ENCODE measurements around the gene ARHGEF11.
A peak's percentile ranks its signal among the peaks of the same experiment; 100 is the strongest.
"Not testable (repeated sequence)": the region's sequence is repeated elsewhere in the genome, so short reads cannot be mapped to it uniquely, and the experiment has no call there.

Gene ARHGEF11

DNA sequence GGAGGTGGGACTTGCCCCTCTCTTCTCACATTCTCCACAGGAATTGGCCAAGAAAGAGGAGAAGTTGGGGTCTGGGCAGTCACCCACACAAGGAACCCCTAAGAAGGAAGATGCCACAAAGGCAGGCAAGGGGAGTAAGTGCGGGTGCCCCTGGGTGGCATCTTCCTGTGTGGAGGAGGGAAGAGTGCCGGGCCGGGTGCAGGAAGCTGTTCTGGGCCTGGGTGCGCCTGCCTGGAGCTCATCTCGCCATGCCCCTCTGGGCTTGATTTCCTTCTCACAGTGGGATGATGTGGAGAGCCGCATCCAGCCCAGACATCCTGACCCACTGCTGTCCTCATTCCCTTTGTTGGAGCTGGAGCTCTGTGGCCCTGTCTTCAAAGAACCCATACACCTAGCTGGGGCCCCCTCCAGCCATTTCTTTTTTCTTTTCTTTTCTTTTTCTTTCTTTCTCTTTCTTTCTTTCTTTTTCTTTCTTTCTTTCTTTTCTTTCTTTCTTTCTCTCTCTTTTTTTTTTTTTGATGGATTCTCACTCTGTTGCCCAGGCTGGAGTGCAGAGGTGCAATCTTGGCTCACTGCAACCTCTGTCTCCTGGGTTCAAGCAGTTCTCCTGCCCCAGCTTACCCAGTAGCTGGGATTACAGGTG, 115.8 kb downstream of the ARHGEF11 start:
- DNase-seq (no peak), ATAC-seq (no peak)

DNA sequence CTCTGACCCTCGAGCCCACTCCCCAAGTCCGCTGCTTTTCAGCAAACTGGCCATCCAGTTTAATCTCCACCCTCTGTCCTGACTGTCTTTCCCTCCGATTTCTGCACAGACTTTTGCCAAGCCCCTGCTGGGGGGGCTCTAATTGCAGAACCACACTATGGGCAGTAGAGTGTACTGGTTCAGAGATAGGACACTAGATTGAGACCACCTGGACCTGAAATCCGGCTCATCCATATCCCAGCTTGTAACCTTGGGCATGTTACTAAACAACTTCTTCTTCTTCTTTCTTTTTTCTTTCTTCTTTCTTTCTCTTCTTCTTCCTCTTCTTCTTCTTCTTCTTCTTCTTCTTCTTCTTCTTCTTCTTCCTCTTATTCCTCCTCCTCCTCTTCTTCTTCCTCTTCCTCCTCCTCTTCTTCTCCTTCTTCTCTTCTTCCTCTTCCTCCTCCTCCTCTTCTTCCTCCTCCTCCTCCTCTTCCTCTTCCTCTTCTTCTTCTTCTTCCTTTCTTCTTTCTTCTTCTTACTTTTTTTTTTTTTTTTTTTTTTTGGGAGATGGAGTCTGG, 117.4 kb downstream of the ARHGEF11 start:
- ATAC-seq, result no peak
- DNase-seq, result no peak

DNA sequence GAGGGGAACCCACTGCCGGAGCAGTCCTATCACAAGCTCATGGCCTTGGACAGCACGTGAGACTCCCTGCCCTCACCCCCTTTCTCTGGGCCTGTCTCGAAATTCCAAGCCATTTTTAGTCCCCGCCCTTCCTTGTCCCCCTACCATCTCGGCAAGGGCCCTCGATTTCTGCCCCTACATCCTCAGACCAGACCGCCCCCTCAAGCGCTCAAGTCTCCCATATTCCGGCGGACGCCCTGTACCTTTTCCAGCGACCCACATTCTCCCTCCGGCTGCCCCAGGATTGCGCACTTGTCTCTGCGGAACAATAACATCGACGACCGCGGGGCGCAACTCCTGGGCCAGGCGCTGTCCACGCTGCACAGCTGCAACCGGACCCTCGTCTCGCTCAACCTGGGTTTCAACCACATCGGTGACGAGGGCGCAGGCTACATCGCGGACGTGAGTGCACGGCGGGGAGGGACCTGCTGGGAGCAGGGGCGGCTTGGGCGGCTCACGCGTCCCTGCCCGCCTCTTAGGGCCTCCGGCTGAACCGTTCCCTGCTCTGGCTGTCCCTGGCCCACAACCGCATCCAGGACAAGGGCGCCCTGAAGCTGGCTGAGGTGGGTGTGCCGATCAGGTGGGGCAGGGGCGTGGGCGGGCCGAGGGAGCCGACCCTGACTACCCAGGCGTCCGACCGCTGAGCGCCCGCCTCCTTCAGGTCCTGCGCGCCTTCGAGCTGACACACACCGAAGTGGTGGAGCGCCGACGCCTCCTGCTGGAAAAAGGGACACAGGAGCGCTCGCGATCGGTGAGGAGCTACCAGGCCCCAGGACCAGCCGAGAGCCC, 118.1 kb downstream of the ARHGEF11 start:
- peak; percentile 81 for DNase-seq
- peak; percentile 50 for ATAC-seq

DNA sequence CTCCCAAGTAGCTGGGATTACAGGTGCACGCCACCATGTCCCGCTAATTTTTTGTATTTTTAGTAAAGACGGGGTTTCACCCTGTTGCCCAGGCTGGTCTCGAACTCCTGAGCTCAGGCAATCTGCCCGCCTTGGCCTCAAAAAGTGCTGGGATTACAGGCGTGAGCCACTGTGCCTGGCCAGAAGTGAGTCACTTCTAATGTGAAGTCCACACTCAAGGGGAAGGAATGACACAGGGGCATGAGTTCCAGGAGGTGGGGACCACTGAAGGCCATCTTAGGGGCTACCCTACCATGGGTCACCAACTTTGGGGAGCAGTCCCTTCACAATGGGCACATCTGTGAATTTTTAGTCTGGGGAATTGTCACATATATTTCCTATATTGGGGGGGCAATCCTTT, 118.8 kb downstream of the ARHGEF11 start:
- not testable (repeated sequence) for ATAC-seq, DNase-seq

DNA sequence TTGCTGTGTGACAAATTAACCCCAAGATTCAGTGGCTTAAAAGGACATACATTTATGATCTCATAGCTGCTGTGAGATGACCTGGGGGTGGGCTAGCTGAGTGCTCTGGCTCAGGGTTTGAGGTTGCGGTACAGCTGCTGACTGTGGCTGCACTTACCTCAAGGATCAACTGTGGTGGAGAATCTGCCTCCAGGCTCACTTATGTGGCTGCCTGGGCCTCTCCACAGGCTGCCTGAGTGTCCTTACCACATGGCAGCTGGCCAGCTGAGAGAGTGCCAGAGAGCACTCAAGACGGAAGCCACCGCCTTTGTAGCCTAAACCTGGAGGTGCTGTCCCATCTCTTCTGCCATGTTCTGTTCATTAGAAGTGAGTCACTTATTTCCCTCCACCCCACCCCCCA, 119.4 kb downstream of the ARHGEF11 start:
- DNase-seq, result peak; percentile 78
- peak; percentile 89 for ATAC-seq

DNA sequence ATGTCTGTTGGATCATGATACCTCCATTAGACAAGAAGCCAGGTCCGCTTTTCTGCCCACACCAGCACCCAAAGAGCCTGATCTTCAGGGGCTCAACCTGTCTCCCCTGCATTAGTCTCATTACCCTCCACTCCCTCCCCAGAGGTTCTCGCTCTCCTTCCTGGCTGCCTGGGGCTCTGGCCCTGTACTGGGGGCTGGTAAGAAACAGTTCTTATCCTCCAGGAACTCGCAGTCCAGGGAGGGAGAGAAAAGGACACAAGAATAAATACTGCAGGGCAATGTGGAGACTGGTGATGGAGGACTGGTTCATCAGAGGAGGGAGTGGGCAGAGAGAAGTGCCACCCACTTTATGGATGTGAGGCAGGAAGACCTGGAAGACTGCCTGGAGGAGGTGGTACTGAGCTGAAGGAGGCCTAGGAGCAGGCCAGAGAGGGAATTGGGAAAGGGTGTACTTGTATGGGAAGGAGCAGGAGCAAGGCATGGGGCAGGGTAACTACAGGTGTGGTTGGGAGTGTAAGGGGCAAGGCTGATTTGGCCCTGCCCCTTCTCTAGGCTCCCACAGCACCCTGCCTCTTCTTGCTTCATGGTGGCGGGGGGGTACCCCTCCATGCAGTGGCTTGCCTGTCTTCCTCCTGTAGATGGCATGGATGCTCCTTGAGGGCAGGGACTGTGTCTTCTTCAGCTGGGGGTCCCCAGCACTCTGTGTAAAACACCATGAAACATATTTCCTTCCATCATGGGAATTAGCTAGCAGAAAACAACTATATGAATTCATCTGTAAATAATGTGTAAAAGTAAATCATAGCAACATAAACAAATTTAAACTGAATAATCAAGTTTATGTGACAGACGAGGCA, 120.2 kb downstream of the ARHGEF11 start:
- no peak for ATAC-seq
- no peak for DNase-seq

DNA sequence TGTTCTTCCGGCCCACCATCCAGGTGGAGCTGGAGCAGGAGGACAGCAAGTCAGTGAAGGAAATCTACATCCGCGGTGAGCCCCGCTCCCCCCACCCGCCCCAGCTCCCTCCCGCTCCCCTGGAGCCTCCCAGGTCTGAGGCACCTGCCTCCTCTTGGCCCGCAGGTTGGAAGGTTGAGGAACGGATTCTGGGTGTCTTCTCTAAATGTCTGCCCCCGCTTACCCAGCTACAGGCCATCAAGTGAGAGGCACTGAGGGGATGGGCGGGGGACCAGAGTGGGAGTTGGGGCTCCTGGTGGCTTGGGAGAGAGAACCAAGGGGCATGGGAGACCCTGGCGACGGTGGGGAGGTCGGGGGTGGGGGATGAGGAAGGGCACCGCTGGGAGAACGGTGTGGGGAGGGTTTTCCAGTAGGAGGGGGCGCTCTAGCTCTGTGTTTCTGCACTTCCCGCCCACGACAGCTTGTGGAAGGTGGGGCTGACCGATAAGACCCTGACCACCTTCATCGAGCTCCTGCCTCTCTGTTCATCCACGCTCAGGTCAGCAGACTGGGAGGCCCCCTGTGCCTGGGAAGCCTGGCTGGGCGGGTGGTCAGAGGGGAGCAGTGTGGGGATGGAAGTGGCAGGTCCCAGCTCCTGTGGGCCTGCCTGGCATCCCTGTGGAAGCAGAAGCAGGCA, 120.9 kb downstream of the ARHGEF11 start:
- no peak for ATAC-seq
- DNase-seq, result no peak

DNA sequence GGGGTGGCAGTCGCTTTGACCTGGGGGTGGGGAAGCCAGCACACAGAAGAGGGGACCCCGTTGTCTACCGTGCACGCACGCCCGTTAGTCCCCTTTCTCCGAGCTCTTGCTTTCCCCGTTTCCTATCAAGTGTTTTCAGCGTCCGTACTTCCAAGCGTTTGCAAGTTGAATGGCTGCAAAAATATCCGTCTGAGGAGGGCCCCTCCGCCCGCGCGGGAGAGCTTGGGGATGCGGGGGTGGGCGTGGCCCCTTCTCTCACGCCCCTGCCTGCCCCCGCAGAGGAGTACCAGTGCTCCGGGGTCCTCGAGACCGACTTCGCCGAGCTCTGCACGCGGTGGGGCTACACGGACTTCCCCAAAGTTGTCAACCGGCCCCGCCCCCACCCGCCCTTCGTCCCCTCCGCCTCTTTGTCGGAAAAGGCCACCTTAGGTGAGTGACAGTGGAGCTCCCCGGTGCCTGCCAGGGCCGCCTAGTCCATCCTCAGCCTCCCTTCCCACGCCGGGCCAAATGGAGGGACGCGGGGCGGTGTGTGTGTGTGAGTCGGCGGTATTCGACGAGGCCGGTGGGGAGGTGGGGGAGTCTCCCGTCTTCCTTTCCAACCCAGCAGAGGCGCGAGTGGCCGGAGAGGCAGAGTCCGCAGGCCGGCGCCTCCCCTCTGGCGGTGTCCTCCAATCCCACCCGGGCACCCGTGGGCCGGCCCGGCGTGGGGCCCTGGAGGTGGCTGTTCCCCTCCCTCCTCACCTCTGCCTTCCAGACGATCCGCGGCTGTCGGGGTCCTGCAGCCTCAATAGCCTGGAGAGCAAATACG, 121.7 kb downstream of the ARHGEF11 start:
- ATAC-seq (no peak), DNase-seq (no peak)

DNA sequence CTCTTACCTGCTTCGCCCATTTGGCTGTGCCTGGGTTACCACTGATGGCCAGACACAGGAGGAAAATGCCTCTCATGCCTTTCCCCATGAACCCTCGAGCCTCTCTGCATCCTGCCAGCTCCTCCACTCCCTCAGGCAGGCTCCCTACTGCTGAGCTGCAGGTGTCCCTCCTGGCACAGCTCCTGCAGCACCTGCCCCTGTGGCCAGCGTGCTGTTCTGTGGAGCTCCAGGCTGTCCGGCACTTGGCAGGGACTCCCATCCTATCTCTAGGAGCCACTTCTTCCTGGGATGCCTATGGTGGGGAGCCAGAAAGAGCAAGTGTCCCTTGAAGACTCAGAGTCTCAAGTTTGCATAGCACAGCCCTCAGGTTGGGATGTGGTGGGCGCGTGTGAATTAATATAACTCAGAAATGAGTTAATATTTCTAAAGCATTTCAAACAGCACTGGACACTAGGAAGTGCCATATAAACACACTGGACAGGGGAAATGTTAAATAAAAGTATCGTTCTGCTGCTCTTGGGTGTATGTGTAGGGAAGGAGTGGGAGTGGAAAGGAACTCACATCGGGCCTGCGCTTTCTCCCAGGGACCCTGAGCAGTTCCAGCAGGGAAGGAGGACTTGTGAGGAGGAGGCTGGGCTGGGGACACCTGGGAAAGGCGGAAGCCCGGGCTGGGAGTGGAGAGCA, 122.4 kb downstream of the ARHGEF11 start:
- ATAC-seq (no peak), DNase-seq (no peak)

DNA sequence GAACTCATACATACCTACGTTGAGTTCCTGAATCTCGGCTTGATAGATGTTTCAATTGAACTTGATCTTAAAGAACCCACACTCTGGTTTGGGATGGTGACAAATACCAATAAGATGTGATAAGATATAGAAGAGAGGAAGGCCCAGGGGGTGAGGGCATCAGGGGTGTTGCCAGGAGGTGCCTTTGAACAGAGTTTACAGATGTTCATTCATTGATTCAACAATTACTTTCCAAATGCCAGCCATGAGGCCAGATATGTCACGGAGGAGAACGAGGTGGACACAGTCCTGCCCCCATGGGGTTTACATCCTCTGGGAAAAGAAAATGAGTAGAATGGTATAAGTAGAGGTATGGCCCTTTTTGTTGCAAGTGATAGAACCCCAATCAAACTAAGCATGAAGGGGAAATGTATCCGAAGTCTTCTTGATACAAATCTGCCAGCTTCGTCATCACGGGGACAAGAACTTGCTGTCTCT, 124.5 kb downstream of the ARHGEF11 start:
- no peak for ATAC-seq
- DNase-seq, result no peak

DNA sequence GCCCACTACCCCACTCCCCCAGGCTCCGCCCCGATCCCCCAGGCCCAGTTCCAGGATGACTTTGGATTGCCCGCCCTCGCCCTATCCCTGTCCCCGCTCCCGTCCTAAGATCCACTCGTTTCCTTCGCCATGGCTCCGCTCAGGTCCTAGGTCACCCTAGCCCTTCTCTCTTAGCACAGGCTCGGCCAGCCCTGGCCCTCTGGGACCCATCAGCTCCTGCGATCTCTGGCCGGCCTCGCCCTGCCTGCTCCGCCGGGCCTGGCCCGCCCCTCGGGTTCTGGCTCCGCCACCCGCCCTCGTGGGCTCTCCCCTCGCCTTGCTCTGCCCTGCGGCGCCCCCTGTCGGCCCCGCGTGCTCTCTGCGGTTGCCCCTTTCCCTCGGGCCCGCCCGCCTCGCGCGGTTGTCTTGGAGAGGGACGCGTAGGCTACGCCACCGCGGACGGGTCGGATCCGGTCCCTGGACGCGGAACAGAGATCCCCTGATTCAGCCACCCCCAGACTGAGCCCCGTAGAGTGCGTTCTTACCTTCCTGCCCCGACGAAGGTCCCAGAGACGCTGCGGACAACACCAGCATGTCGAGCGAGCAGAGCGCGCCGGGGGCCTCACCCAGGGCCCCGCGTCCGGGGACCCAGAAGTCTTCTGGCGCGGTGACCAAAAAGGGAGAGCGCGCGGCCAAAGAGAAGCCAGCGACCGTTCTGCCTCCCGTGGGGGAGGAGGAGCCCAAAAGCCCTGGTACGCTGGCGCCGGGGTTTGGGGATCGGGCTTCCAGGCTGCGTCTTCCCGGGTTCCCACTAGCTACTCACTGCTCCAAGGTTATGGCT, 125.1 kb downstream of the ARHGEF11 start, which contains the start of gene LRRC71:
Gene LRRC71, plus strand, starts transcription at position 400 of the 820 bp plus-strand sequence. Its CDS starts 172 bp downstream, at position 572.
- ATAC-seq (peak; percentile 90), DNase-seq (peak; percentile 87)

DNA sequence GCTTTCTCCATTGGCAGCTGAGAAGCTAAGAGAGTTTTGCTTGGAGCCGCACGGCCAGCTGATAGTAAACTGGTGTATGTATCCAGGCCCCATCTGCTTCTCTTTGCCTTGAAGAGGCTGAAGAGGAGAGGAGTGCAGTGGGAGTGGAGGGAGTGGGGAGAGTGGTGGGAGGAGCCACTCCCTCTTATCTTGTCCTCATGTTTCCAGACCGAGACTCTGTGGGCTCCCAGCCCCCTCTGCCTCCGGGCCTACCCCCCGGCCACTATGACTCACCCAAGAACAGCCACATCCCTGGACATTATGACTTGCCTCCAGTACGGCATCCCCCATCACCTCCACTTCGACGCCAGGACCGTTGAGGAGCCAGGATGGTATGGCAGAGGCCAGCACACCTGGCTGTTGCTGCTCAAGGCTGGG, 131.1 kb downstream of the ARHGEF11 start:
- no peak for DNase-seq
- peak; percentile 37 for ATAC-seq

DNA sequence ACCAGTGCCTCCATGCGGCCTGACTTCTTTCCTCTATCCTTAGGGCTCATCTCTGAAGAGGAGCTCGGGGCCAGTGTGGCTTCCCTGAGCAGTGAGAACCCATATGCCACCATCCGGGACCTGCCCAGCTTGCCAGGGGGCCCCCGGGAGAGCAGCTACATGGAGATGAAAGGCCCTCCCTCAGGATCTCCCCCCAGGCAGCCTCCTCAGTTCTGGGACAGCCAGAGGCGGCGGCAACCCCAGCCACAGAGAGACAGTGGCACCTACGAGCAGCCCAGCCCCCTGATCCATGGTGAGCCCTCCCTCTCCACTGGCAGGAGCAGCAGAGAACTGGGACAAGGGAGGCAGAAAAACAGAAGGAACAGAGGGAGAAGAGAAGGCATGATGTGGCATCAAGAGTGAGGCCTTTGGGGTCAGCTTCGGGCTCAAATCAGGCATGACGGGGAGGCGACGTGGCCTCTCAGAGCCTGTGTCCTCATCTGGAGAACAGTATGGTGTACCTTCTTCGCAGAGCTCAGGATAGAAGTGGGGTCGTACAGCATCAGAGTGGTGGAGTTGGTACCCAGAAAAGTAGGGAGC, 131.6 kb downstream of the ARHGEF11 start:
- DNase-seq, result no peak
- no peak for ATAC-seq

DNA sequence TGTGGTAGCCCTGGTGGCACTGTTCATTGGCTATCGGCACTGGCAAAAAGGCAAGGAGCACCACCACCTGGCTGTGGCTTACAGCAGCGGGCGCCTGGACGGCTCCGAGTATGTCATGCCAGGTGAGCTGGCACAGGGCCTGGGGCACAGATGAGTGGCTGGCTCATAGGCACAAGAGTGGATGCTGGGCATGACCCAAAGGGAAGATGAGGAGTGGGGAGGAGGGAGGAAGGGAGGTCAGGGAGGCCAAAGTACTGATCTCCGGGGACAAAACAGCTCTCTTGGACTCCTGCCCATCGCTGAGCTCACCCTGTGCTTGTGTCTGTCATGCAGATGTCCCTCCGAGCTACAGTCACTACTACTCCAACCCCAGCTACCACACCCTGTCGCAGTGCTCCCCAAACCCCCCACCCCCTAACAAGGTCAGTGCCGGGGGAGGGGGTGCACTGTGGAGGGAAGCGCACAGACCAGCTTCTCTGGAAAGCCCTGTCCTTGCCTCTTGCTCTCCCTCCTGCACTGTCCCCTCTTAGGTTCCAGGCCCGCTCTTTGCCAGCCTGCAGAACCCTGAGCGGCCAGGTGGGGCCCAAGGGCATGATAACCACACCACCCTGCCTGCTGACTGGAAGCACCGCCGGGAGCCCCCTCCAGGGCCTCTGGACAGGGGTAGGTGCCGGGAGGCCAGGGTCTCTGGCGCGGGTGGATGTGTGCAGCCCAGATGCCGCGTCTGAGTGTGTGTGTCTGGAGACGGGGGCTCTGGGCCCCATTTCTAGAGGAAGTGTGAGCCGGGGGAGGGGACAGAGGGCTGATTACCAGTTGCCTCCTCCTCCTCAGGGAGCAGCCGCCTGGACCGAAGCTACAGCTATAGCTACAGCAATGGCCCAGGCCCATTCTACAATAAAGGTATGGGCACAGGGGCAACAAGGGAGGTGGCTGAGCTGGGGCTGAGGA, 132.4 kb downstream of the ARHGEF11 start:
- ATAC-seq, result no peak
- DNase-seq, result no peak

DNA sequence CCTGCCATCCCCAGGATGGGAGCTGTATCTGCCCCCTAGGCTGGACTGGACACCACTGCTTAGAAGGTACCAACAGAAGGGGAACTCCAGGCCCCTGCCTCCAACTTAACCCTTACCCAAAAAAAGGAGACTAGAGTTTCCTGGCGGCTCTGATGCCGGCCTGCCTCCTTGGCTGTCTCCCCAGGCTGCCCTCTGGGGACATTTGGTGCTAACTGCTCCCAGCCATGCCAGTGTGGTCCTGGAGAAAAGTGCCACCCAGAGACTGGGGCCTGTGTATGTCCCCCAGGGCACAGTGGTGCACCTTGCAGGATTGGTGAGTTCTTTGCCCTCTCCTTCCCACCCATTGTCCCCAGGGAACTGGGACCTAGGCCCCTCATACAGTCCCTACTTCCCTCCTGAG, 133.2 kb downstream of the ARHGEF11 start:
- no peak for DNase-seq

DNA sequence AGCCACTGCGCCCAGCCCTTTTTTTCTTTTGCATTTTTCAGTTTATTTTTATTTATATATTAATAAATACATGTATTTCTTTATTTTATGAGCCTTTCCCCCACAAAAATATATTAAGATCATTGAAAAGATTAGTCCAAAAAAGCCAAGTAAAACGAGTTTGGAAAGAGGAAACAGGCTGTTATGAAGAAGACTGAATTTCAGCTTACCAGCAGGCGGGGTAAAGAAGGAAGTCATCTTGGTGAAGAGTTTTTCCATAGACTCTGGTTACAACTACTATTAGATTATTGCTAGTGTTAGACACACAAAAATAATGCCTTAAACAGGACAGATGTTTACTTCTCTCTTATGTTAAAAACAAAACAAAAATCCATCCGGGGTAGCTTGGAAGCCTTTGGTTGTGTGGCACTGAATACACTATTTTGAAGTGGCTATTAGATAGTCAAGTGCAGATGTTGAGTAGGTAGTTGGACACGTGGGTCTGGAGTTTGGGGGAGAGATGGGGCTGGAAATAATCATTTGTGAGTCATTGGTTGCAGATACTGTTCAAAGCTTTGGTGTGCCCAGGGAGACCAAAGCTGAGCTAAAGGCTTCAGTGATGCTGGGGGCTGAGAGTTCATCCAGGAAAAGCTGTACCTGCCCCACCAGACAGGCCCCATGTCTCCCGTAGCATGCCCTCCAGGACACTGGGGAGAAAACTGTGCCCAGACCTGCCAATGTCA, 133.8 kb downstream of the ARHGEF11 start:
- ATAC-seq, result no peak
- no peak for DNase-seq

More for the DNA sequence above, 133.2 kb downstream of the ARHGEF11 start:
- ATAC-seq, result no peak

DNA sequence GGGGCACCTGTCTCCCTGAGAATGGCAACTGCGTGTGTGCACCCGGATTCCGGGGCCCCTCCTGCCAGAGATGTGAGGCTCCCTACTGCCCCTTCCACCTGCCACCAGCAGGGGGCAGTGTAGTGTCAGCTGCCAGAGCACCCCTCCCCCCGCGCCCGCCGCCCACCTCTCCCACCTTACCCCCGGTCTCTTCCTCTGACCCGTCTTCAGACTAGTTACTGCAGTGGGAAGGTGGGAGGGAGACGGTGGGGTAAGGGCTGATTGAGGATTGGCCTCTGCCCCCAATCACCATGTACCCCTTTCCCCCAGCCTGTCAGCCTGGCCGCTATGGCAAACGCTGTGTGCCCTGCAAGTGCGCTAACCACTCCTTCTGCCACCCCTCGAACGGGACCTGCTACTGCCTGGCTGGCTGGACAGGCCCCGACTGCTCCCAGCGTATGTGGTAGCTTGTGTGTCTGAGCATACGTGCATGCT, 135.2 kb downstream of the ARHGEF11 start:
- peak; percentile 75 for DNase-seq
- no peak for ATAC-seq
